GM21360 (cell line): ENCODE results near the gene HAO1.
"Not testable (repeated sequence)": the region's sequence is repeated elsewhere in the genome, so short reads cannot be mapped to it uniquely, and the experiment has no call there.

Experiments
- ATAC-seq: cut with Tn5 transposase; IDR thresholded peaks from one replicate; pipeline ENCODE4 v1.9.1; 2021; ENCODE audit warnings: mild to moderate bottlenecking, moderate library complexity; ENCODE audit not compliant: unreplicated experiment

Gene HAO1

DNA sequence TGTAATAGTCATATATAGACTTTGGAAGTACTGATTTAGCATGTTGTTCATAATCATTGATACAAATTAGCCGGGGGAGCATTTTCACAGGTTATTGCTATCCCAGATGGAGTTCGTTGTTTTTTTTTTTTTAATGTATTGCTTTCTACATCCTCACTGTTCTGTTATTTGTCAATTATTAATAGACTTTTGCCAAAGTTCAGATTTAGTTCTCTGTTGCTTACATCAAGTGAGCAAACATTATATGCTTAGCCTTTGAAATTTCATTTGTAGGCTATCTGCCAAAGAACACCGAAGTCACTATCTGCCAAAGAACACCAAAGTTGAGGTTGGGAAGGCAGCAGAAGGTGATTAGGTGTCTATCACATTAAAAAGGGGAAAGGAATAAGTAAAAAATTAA lies at the start of gene HAO1:
HAO1 (minus strand) TSS at position 118 of the 400 bp plus-strand sequence; CDS start at position 82, 36 bp downstream.
- ATAC-seq: no peak

DNA sequence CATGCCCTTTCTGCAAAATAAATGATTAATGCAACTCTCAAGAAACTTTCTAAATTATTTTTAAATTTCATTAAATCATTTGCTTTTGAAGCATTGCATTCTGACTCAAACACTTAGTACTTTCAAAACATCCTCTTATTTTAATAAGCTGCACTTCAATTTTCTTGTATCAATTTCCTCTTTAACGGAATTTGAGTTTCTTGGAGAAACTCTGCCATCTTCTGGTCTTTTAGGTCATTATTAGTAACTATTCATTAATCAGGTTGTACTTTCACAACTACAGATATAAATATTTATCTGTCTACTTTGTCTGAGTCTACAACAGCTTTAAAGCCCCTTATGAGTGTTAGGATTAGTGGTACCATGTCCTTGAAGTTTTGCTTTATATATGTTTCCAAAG lies 49.1 kb upstream of the HAO1 start:
- no peak for ATAC-seq

DNA sequence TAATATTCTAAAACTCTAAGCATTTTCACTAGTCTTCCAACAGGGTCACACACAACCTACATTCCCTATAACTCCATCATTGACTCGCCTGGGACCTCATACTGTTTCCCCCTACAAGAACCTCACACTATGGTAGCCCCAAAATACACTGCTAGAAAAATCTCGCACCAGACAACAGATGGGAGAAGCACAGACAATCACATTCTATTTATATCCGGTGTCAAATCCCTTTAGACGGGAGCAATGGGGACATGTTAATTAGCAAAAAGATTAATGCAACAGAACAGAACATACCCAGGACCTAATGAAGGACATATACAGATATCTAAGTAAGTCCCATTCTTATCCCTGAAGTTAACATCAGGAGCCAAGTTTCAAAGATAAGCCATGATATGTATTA lies 45.7 kb upstream of the HAO1 start:
- ATAC-seq: no peak

DNA sequence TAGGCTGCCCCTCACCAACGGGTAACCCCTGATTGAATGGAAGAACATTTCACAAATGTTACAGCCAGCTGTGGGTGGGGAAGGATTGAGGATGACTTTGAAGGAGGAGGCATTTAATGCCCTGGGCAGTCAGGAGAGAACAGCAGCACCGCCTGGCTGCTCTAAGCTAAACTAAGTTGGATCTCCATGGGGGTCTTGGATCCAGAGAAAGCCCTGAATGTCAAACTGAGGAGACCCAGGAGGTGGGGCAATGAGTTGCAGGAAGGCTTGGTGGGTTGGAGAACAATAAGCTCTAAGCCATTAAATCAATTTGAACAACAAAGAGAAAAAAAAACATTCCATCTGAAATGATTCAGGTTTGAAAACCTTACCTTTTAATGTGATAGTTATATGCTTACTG lies 43.9 kb upstream of the HAO1 start:
- ATAC-seq: no peak

DNA sequence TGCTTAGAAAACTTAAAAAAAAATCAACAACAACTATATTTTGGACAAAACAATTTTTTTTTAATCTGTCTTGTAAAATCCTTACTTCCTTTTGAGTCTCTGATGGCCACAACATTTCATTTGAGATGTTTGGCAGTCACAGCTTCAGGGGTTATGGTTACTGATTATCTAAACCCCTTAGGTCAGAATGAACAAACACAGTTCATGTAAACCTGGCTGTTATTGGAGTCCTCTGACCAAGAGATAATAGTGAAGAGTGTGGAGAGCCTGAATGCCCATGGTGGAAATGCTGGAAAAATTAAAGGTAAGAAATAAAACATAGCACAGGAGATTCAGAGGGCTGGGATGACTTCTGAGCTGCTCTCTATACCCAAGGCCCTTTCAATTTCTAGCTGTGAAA lies 41.1 kb upstream of the HAO1 start:
- ATAC-seq: no peak

DNA sequence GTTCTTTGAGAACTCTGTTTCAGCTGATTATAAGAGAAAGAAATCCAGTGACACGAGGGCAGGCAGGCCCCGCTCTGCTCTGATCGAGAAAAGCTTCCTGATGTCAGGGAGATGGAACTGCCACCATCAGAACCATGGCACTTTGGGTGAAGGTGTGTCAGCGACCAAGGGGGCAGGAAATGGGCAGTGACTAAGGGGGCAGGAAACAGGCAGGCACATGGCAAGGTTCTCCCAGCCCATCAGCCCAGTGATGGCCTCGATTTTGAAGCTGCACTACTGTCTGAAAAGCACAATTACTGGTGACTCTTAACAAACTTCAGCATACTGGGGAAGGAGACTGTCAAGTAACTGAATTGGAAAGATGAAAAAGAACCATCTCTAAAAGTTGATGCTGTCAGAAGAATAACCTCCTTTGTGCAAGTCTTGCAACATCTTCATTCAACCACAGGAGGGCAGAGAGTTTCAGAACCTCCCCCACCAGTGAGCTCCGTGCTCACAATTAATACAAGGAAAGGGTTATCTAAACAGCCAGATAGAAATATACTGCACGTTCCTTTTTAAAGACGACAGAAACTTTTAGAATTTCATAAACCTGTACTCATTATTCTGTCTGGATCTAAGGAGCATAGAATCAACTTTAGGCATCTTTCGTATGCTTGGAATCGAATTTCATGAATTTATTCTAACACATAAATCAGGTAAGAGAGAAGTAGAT lies 40.2 kb upstream of the HAO1 start:
- peak; percentile 93 for ATAC-seq

DNA sequence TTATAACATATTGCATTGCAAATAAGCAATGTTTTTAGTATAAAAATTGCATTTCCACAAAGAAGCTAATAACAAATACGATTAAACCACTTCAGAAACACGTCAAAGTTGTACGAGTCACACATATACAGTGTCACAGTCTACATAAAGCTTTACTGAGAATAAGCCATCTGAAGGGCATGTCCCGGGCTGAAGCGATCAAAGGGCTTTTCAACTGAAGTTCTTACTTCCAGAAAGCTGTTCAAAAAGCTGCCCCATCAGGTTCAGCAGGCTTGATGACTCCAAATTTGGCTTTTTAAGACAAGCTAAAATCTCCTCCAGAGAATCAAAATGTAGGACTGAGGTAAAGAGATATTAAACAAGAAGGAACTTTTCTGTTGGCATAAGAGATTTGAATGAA lies 37.5 kb upstream of the HAO1 start:
- ATAC-seq: no peak

DNA sequence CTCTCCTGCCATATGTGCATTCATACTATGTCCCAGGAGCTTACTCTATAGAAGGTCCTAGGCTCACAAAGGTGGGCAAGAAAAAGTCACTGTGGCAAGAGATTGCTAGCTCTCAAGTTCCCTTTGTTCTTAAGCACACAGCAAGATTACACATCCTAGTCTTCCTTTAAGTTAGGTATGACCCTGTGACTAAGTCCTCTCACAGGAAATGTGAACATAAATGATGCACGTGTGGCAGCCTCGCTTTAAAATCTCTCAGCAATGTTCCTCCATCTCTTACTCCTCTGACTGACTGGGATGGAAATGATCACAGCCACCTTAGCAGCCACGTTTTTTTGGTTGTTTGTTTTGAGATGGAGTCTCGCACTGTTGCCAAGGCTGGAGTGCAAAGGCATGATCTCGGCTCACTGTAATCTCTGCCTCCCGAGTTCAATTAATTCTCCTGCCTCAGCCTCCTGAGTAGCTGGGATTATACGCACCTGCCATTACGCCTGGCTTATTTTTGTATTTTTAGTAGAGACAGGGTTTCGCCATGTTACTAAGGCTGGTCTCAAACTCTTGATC lies 35.7 kb upstream of the HAO1 start:
- ATAC-seq: no peak

DNA sequence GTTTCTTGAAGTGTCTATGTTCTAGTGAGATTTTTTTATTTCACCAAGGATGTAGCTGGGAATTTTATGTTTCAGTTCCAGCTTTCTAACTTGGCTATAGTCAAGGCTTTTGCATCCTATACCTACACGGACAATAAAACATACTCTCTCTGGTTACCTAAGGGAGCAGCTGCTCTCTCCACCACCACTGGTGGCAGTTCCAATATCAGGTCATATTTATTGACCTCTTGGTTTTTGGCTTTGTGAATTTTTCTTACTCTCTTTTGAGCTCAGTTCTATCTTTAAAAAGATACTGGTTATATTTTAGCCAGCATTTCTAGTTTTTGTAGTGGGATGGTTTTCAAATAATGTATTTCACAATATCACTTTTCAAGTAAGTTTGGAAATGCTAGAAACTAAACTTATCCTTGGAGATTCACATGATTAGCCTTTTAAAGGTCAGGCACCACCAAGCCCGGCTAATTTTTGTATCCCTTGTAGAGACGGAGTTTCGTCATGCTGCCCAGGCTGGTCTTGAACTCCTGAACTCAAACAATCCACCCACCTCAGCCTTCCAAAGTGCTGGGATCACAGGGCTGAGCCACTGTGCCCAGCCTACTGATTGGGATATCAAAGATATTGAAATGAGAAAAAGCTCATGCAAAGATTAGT lies 34.7 kb upstream of the HAO1 start:
- no peak for ATAC-seq

DNA sequence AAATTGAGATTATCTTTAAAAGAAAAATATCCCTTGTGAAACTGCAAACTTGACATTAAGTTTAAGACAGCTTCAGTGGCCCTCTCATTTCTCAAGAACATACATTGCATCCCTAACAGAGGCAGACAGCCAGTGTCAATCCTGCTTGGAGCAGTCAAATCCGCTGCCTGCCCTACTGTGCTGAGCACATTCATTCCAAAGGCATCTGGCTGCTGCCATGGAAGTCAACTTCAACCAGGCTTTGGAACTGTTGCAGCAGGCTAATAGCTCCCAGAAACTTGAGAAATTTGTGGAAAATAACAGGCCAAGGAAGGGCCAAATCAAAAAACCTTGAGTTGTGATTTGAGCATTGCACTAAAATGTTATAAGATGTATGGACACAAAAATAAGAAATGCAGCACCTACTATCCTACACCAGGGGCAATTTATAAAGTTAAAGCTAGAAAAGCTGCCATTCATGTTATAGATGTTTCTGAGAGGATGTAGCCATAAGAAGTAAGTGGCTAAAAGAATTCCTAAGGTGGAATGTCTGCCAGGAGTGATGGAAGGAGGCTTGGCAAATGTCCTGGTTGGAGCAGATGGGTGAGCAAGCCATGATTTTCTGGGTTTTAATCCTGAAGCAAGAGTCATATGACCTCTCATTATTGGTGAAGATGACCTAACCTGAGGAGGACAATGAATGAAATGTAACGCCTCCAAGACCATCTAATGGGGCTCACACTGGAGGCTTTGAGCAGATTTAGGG lies 31.4 kb upstream of the HAO1 start:
- no peak for ATAC-seq

DNA sequence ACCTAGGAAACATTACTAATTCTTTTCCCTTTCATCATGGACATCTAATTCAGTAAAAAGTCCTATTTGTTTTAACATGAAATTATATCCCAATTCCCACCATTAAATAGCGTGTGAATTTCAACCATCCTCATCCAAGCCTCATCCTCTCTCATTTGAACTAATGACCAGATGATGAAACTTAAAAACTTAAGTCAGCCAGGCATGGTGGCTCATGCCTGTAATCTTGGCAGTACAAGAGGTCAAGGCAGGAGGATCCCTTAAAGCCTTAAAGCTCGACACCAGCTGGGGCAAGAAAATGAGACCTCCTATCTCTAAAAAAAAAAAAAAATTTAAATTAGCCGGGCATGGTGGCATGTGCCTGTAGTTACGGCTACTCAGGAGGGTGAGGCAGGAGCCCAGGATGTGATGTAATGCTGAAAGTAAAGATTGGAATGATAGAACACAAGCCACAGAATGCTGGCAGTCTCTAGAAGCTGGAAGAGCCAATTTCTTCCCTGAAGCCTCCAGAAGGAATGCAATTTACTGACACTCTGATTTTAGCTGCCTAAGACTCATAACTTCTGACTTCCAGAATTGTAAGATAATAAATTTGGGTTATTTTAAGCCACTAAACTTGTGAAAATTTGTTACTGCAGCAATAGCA lies 27.1 kb upstream of the HAO1 start:
- ATAC-seq: no peak

DNA sequence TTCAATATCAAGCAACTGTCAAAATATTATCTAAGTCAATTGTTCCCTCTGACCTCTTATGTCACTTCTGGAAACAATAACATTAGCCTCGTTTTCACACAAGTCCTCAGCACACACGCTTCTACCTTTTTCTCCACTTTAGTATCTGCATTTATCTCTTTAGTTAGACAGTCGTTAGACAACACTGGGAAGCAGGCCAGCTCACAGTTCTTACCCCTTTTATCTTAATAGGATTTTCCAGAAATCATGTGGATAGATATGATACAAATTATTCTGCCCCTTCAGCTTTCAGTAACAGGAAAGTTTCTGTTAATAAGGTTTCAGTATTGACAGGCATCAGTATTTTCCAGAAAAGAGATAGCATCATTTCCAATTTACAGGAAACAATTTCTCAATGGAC lies 25.9 kb upstream of the HAO1 start:
- no peak for ATAC-seq

DNA sequence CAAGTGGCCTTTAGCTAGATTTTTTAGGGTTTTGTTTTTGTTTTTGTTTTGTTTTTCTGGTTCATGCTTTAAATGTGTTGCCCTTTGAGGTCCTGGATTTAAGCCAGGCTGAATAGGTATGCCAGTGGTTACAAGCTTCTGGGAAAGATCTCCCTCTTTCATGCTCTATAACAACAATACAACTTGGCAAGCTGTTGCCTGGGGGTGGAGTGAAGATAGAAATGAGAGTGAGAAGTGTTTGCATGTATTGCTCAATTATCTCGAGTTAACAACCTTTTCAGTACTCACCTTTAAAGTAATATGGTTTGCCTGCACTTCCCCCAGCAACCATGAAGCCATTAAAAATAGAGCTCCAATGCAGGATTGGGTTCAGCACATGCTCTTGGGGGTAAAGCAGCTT lies 19.2 kb upstream of the HAO1 start:
- no peak for ATAC-seq

DNA sequence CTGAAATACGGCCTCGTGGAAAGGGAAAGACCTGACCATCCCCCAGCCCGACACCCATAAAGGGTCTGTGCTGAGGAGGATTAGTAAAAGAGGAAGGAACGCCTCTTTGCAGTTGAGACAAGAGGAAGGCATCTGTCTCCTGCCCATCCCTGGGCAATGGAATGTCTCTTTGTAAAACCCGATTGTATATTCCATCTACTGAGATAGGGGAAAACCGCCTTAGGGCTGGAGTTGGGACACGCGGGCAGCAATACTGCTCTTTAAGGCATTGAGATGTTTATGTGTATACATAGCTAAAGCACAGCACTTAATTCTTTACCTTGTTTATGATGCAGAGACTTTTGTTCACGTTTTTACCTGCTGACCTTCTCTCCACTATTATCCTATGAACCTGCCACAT lies 16.3 kb upstream of the HAO1 start:
- not testable (repeated sequence) for ATAC-seq

DNA sequence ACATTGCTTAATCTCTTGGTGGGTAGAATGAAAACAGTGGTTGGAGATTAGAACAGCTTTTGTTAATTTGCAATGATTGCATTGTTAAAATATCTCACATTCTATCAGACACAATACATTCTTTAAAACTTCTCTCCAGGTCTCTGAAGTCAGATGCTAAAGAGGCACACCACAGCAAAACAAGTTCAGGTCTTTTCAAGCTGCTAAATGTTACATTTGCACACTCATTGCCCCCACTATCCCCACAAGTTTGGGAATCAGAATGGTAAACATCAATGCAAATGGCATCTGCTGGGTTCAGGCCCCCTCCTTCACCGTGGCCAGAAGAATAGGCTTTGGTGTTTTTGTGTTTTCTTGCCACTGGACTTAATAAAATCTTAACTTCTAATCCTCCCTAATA lies 10.1 kb upstream of the HAO1 start:
- no peak for ATAC-seq

DNA sequence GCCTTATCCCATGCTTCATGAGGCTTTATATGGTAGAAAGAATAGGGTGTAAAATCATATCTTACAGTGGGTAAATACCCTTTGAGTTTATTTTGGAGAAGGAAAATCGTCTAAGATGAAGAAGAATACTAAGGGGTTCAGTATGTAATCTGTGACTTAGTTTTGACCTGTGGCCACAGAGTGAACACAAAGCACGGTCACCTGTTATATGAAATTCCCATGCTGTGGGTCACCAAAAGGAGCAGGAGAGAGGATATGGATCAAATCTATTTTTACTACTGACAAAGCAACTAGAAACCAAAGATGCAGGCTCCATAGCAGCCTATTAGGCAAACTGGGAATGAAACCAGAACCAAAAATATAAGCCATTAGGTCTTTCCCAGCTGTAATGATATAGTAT lies 3.6 kb upstream of the HAO1 start:
- ATAC-seq: no peak

DNA sequence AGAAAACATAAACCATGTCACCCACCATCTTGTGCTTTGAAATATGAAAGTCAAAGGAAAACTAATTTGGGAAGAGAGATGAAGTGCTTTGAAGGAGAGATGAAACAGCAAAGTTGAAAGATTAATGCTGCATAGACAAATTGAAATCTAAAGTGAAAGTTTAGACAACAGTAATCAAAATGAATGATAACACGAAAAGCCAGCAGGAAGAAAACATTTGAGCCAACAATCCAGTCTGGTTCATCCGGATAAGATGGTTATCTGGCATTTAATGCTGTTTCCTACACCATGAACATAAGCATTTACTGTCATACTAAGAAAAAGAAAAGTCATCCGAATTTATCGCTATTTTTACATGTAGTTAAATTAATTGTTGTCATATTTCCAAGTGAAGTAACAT lies 595 bp downstream of the HAO1 start:
- no peak for ATAC-seq

DNA sequence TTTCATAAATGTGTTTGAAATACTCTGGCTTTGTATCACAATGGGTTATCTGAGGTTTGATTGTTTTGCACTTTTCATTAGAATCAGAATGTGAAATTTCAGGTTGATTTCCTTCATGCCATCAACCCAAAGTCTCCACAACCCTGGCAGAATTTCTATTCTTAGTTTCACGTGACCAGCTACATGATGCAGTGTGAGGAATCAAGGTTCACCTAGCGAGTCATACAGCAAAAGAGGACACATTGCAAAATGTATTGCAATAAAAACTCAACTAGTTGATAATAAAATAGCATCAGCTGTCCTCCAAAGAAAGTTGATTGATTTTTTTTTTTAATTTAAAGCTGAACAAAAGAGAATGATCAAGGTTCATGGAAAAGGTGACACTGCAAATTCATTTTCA lies 2.2 kb downstream of the HAO1 start:
- no peak for ATAC-seq

DNA sequence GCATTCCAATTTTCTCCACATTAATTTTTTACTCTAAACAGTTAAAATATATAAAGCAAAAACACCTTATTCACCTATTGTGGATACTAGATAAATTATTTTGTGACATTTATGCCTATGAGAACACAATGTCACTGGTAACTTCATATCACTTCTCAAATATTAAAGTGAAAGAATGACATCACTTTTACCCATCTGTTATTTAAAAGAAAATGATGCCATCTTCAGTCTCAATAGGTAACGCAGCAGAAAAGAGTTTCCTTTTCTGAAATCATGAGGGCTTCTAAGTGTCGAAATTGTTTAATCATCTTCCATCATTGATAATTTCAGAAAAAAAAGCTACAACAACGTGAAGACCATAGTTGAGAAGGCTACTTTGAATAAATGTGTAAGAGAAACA lies 2.9 kb downstream of the HAO1 start:
- no peak for ATAC-seq

DNA sequence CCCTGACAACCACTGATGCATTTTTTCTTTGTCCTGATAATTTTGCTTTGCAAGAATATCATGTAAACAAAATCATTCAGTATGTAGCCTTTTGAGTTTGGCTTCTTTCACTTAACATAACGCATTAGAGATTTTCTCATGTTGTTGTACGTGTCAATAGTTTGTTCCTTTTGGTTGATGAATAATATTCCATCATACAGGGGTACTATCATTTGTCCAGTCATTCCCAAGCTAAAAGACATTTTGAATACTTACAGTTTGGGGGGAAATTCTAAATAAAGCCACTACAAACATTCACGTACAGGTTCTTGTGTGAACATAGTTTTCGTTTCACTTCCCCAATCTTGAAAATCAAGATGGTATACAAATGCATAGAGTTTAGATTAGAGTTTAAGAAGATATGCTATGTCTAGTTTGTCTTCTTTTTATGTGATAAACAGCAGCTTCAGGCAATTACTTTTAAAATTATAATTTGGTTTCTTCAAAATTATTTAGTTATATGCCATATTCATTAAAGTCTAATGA lies 5.2 kb downstream of the HAO1 start:
- ATAC-seq: peak; percentile 78

DNA sequence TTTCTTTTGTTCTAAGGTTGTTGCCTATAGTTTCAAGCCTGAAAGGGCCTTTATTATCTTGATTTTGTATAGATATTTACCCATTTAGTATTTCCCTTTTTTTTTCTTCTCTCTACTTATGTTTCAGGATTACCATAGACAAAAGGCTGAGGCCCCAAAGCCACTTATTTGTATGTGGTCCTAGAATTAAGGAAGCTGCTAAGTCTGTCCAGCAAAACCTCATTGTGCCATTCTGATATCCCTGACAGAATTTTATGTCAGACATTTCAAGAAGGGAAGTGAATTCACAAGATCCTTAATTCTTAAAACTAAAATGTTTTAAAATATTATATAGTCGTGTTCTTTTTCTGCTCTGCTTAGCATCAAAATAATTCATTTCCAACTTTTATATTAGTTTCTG lies 6.9 kb downstream of the HAO1 start:
- no peak for ATAC-seq
